HEK293 (cell line): ENCODE results near the gene CCP110.

Experiments
- CTCF ChIA-PET: fragments of 350-600 bp; formaldehyde crosslinking; extraction: SDS; loops from one replicate; lab custom pipeline; 2021; ENCODE audit warnings: antibody characterized with exemption; lab: Yijun Ruan, JAX
- POLR2A ChIA-PET: fragments of 300-600 bp; formaldehyde crosslinking; extraction: SDS; loops from one replicate; lab custom pipeline; 2020; ENCODE audit warnings: antibody characterized with exemption, inconsistent platforms; lab: Yijun Ruan, JAX
- H3K27ac ChIP-seq: fragments of 200-500 bp; sonication (Bioruptor generic); 2 replicates; pipeline ENCODE4 v1.5.1; 2014; ENCODE audit warnings: low read depth, low read length, control low read depth, inconsistent platforms; ENCODE audit errors: extremely low read depth
- H3K36me3 ChIP-seq, 2 experiments: fragments of 200-500 bp in 1 of 2; sonication (Bioruptor generic) in 1 of 2; 1 replicate in 1 of 2; 2 replicates in 1 of 2; pipeline ENCODE4 v1.5.1; 2014 to 2017; ENCODE audit warnings: inconsistent platforms in 2 of 2, low read length in 2 of 2; ENCODE audit not compliant: control insufficient read depth in 2 of 2, insufficient read depth in 1 of 2
- H3K4me1 ChIP-seq: fragments of 200-500 bp; sonication (Bioruptor generic); 2 replicates; pipeline ENCODE4 v1.5.1; 2014; ENCODE audit warnings: mild to moderate bottlenecking, low read length, inconsistent platforms; ENCODE audit not compliant: control insufficient read depth, insufficient read depth
- H3K4me3 ChIP-seq: 2 replicates; pipeline ENCODE4 v1.5.1; 2011; ENCODE audit warnings: low read depth, mild to moderate bottlenecking, control low read depth, low read length, moderate library complexity
- H3K9me3 ChIP-seq: fragments of 200-500 bp; sonication (Bioruptor generic); 2 replicates; pipeline ENCODE4 v1.5.1; 2014; ENCODE audit warnings: low read depth, low read length, inconsistent platforms; ENCODE audit not compliant: control insufficient read depth, insufficient read depth
- GLI2 ChIP-seq: fragments of 450-650 bp; formaldehyde crosslinking; IDR thresholded peaks from 2 replicates; pipeline ENCODE4; 2017; ENCODE audit warnings: missing biosample characterization, missing genetic modification characterization, low read depth, borderline replicate concordance
- IKZF3 ChIP-seq: fragments of 450-650 bp; IDR thresholded peaks from 2 replicates; pipeline ENCODE4 v1.5.0; 2018; ENCODE audit warnings: missing biosample characterization, mild to moderate bottlenecking, missing genetic modification characterization, moderate library complexity
- ZFHX2 ChIP-seq: fragments of 450-650 bp; formaldehyde crosslinking; conservative IDR thresholded peaks from 2 replicates; pipeline ENCODE4 v1.5.1; 2016; ENCODE audit warnings: missing biosample characterization, missing genetic modification characterization
- ZNF146 ChIP-seq: fragments of 450-650 bp; formaldehyde crosslinking; IDR thresholded peaks from 2 replicates; pipeline ENCODE4 v1.5.1; 2016; ENCODE audit warnings: missing biosample characterization, missing genetic modification characterization
- ZNF239 ChIP-seq: fragments of 450-650 bp; formaldehyde crosslinking; IDR thresholded peaks from 2 replicates; pipeline ENCODE4 v1.5.1; 2016; ENCODE audit warnings: missing biosample characterization, missing genetic modification characterization
- ZNF311 ChIP-seq: fragments of 450-650 bp; formaldehyde crosslinking; IDR thresholded peaks from 2 replicates; pipeline ENCODE4 v1.5.1; 2017; ENCODE audit warnings: missing biosample characterization, missing genetic modification characterization, borderline replicate concordance
- ZNF391 ChIP-seq: fragments of 450-650 bp; formaldehyde crosslinking; IDR thresholded peaks from 2 replicates; pipeline ENCODE4 v1.5.1; 2016; ENCODE audit warnings: low read depth, missing biosample characterization, missing genetic modification characterization, borderline replicate concordance
- ZNF426 ChIP-seq: fragments of 450-650 bp; formaldehyde crosslinking; IDR thresholded peaks from 2 replicates; pipeline ENCODE4 v1.5.1; 2017; ENCODE audit warnings: missing biosample characterization, missing genetic modification characterization, mild to moderate bottlenecking, inconsistent platforms, moderate library complexity
- ZNF664 ChIP-seq: fragments of 450-650 bp; formaldehyde crosslinking; IDR thresholded peaks from 2 replicates; pipeline ENCODE4 v1.5.1; 2016; ENCODE audit warnings: missing biosample characterization, missing genetic modification characterization
- ZNF747 ChIP-seq: fragments of 450-650 bp; formaldehyde crosslinking; IDR thresholded peaks from 2 replicates; pipeline ENCODE4 v1.5.1; 2016; ENCODE audit warnings: missing biosample characterization, missing genetic modification characterization
- TF ChIP-seq, protein P1 (sequence below): fragments of 450-650 bp; formaldehyde crosslinking; conservative IDR thresholded peaks from 2 replicates; pipeline ENCODE4 v1.5.1; 2016; ENCODE audit warnings: low read depth, missing biosample characterization, missing genetic modification characterization
- TF ChIP-seq, protein P2 (sequence below): fragments of 450-650 bp; formaldehyde crosslinking; IDR thresholded peaks from 2 replicates; pipeline ENCODE4 v1.5.1; 2016; ENCODE audit warnings: missing biosample characterization, missing genetic modification characterization
- TF ChIP-seq, protein P3 (sequence below): fragments of 450-650 bp; IDR thresholded peaks from 2 replicates; pipeline ENCODE4 v1.5.1; 2018; ENCODE audit warnings: missing biosample characterization, missing genetic modification characterization
- TF ChIP-seq, protein P4 (sequence below): fragments of 450-650 bp; formaldehyde crosslinking; IDR thresholded peaks from 2 replicates; pipeline ENCODE4 v1.5.1; 2016; ENCODE audit warnings: missing biosample characterization, missing genetic modification characterization
- TF ChIP-seq, protein P5 (sequence below): fragments of 450-650 bp; formaldehyde crosslinking; IDR thresholded peaks from 2 replicates; pipeline ENCODE4 v1.5.1; 2016; ENCODE audit warnings: missing biosample characterization, missing genetic modification characterization
- TF ChIP-seq, protein P6 (sequence below): fragments of 450-650 bp; formaldehyde crosslinking; IDR thresholded peaks from 2 replicates; pipeline ENCODE4 v1.5.1; 2017; ENCODE audit warnings: missing biosample characterization, missing genetic modification characterization
- TF ChIP-seq, protein P7 (sequence below): fragments of 450-650 bp; formaldehyde crosslinking; IDR thresholded peaks from 2 replicates; pipeline ENCODE4 v1.5.1; 2017; ENCODE audit warnings: missing biosample characterization, missing genetic modification characterization
- TF ChIP-seq, protein P8 (sequence below): fragments of 450-650 bp; formaldehyde crosslinking; IDR thresholded peaks from 2 replicates; pipeline ENCODE4 v1.5.1; 2016; ENCODE audit warnings: missing biosample characterization, missing genetic modification characterization

Gene CCP110

DNA sequence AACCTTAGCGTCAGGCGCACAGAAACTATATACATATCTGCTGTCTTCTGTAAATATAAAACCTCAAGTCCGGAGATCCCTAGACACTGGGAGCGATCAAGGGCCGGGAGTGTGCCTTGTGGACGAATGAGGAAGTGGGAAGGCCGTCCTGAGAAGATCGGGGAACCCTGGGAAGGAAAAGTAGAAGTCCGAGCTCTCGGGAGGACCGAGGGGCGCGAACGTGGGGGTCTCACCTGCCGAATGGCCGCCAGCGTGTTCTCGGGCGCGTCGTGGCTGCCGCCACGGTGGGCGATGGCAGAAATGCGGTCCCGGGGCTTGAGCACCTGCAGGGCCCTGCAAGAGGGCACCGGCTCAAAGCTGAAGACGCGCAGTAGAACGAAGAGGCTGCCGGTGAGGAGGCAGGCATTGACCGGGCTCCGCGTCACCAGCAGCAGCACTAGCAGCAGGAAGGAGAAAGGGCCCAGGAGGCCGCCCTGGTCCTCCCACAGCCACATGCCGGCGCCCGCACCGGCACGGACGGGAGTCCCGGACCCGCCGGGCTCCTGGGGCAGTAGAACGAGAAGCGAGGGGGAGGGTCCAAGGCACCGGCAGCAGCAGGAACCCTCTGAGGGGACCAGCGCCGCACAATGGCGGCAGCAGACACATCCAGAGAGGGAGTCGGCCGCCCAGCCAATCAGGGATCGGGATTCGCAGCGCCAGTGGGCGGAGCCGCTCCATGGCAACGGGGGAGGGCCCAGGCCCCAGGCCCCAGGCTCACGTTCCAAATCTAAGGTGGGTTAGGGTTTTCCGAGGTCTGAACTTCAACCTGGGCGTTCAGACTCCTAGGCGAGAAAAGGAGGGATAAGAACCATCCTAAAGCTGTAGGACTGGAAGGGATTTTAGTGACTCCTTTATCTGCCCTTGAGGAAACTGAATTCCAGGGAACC, 2.0 kb upstream of the CCP110 start, which contains the start of gene GDE1:
Gene GDE1, minus strand, starts transcription at position 628 of the 926 bp plus-strand sequence. Its CDS starts 134 bp downstream, at position 494.
- no peaks in the 10 kb centered on the region for H3K9me3 ChIP-seq
- POLR2A ChIA-PET = interaction anchor here (1.5 kb wide), 1 partner anchor 34 kb away, joined by 8 read pairs; the partner anchor contains the start of gene VPS35L
- H3K4me3 ChIP-seq = peak within 1 kb of the TSS; percentile 93
- H3K27ac ChIP-seq = peak within 1 kb of the TSS; percentile 64
- CTCF ChIA-PET = interaction anchor here (0.6 kb wide), 2 partner anchors 16 to 634 kb away, joined by 3 to 5 read pairs; no protein-coding TSS in a partner anchor
- H3K36me3 ChIP-seq = peaks cover 3 to 5% of the 10 kb centered on the region in 2 experiments
- H3K4me1 ChIP-seq = peaks cover 24% of the 10 kb centered on the region
- TF ChIP-seq ZNF747 (no peak), ZNF426 (tag by site-specific recombination) (no peak), ZFHX2 (tag by site-specific recombination) (peak; percentile 20), GLI2 (tag by site-specific recombination) (no peak), ZNF391 (tag by site-specific recombination) (no peak), ZNF664 (tag by site-specific recombination) (no peak), ZNF311 (tag by site-specific recombination) (no peak), ZNF146 (no peak), ZNF239 (tag by site-specific recombination) (no peak), IKZF3 (tag by site-specific recombination) (peak; percentile 60)
- TF ChIP-seq, protein P1, sequence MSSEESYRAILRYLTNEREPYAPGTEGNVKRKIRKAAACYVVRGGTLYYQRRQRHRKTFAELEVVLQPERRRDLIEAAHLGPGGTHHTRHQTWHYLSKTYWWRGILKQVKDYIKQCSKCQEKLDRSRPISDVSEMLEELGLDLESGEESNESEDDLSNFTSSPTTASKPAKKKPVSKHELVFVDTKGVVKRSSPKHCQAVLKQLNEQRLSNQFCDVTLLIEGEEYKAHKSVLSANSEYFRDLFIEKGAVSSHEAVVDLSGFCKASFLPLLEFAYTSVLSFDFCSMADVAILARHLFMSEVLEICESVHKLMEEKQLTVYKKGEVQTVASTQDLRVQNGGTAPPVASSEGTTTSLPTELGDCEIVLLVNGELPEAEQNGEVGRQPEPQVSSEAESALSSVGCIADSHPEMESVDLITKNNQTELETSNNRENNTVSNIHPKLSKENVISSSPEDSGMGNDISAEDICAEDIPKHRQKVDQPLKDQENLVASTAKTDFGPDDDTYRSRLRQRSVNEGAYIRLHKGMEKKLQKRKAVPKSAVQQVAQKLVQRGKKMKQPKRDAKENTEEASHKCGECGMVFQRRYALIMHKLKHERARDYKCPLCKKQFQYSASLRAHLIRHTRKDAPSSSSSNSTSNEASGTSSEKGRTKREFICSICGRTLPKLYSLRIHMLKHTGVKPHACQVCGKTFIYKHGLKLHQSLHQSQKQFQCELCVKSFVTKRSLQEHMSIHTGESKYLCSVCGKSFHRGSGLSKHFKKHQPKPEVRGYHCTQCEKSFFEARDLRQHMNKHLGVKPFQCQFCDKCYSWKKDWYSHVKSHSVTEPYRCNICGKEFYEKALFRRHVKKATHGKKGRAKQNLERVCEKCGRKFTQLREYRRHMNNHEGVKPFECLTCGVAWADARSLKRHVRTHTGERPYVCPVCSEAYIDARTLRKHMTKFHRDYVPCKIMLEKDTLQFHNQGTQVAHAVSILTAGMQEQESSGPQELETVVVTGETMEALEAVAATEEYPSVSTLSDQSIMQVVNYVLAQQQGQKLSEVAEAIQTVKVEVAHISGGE (tag by site-specific recombination) = peak; percentile 68
- TF ChIP-seq, protein P2, sequence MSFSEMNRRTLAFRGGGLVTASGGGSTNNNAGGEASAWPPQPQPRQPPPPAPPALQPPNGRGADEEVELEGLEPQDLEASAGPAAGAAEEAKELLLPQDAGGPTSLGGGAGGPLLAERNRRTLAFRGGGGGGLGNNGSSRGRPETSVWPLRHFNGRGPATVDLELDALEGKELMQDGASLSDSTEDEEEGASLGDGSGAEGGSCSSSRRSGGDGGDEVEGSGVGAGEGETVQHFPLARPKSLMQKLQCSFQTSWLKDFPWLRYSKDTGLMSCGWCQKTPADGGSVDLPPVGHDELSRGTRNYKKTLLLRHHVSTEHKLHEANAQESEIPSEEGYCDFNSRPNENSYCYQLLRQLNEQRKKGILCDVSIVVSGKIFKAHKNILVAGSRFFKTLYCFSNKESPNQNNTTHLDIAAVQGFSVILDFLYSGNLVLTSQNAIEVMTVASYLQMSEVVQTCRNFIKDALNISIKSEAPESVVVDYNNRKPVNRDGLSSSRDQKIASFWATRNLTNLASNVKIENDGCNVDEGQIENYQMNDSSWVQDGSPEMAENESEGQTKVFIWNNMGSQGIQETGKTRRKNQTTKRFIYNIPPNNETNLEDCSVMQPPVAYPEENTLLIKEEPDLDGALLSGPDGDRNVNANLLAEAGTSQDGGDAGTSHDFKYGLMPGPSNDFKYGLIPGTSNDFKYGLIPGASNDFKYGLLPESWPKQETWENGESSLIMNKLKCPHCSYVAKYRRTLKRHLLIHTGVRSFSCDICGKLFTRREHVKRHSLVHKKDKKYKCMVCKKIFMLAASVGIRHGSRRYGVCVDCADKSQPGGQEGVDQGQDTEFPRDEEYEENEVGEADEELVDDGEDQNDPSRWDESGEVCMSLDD = no peak
- TF ChIP-seq, protein P3, sequence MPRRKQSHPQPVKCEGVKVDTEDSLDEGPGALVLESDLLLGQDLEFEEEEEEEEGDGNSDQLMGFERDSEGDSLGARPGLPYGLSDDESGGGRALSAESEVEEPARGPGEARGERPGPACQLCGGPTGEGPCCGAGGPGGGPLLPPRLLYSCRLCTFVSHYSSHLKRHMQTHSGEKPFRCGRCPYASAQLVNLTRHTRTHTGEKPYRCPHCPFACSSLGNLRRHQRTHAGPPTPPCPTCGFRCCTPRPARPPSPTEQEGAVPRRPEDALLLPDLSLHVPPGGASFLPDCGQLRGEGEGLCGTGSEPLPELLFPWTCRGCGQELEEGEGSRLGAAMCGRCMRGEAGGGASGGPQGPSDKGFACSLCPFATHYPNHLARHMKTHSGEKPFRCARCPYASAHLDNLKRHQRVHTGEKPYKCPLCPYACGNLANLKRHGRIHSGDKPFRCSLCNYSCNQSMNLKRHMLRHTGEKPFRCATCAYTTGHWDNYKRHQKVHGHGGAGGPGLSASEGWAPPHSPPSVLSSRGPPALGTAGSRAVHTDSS = no peak
- TF ChIP-seq, protein P4, sequence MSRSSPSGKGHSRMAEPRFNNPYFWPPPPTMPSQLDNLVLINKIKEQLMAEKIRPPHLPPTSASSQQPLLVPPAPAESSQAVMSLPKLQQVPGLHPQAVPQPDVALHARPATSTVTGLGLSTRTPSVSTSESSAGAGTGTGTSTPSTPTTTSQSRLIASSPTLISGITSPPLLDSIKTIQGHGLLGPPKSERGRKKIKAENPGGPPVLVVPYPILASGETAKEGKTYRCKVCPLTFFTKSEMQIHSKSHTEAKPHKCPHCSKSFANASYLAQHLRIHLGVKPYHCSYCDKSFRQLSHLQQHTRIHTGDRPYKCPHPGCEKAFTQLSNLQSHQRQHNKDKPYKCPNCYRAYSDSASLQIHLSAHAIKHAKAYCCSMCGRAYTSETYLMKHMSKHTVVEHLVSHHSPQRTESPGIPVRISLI (tag by site-specific recombination) = no peak
- TF ChIP-seq, protein P5, sequence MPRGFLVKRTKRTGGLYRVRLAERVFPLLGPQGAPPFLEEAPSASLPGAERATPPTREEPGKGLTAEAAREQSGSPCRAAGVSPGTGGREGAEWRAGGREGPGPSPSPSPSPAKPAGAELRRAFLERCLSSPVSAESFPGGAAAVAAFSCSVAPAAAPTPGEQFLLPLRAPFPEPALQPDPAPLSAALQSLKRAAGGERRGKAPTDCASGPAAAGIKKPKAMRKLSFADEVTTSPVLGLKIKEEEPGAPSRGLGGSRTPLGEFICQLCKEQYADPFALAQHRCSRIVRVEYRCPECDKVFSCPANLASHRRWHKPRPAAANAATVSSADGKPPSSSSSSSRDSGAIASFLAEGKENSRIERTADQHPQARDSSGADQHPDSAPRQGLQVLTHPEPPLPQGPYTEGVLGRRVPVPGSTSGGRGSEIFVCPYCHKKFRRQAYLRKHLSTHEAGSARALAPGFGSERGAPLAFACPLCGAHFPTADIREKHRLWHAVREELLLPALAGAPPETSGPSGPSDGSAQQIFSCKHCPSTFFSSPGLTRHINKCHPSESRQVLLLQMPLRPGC (tag by site-specific recombination) = no peak
- TF ChIP-seq, protein P6, sequence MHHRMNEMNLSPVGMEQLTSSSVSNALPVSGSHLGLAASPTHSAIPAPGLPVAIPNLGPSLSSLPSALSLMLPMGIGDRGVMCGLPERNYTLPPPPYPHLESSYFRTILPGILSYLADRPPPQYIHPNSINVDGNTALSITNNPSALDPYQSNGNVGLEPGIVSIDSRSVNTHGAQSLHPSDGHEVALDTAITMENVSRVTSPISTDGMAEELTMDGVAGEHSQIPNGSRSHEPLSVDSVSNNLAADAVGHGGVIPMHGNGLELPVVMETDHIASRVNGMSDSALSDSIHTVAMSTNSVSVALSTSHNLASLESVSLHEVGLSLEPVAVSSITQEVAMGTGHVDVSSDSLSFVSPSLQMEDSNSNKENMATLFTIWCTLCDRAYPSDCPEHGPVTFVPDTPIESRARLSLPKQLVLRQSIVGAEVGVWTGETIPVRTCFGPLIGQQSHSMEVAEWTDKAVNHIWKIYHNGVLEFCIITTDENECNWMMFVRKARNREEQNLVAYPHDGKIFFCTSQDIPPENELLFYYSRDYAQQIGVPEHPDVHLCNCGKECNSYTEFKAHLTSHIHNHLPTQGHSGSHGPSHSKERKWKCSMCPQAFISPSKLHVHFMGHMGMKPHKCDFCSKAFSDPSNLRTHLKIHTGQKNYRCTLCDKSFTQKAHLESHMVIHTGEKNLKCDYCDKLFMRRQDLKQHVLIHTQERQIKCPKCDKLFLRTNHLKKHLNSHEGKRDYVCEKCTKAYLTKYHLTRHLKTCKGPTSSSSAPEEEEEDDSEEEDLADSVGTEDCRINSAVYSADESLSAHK = no peak
- TF ChIP-seq, protein P7, sequence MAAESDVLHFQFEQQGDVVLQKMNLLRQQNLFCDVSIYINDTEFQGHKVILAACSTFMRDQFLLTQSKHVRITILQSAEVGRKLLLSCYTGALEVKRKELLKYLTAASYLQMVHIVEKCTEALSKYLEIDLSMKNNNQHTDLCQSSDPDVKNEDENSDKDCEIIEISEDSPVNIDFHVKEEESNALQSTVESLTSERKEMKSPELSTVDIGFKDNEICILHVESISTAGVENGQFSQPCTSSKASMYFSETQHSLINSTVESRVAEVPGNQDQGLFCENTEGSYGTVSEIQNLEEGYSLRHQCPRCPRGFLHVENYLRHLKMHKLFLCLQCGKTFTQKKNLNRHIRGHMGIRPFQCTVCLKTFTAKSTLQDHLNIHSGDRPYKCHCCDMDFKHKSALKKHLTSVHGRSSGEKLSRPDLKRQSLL (tag by site-specific recombination) = no peak
- TF ChIP-seq, protein P8, sequence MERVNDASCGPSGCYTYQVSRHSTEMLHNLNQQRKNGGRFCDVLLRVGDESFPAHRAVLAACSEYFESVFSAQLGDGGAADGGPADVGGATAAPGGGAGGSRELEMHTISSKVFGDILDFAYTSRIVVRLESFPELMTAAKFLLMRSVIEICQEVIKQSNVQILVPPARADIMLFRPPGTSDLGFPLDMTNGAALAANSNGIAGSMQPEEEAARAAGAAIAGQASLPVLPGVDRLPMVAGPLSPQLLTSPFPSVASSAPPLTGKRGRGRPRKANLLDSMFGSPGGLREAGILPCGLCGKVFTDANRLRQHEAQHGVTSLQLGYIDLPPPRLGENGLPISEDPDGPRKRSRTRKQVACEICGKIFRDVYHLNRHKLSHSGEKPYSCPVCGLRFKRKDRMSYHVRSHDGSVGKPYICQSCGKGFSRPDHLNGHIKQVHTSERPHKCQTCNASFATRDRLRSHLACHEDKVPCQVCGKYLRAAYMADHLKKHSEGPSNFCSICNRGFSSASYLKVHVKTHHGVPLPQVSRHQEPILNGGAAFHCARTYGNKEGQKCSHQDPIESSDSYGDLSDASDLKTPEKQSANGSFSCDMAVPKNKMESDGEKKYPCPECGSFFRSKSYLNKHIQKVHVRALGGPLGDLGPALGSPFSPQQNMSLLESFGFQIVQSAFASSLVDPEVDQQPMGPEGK (tag by site-specific recombination) = peak; percentile 85
